ENCODE measurements around the gene FBXW8.

The FBXW8 gene

GRCh38 chr12:117037289-117038022, 126.7 kb downstream of the FBXW8 start:
- DNase-seq (ENCODE audit: low read depth), result no peak

DNA sequence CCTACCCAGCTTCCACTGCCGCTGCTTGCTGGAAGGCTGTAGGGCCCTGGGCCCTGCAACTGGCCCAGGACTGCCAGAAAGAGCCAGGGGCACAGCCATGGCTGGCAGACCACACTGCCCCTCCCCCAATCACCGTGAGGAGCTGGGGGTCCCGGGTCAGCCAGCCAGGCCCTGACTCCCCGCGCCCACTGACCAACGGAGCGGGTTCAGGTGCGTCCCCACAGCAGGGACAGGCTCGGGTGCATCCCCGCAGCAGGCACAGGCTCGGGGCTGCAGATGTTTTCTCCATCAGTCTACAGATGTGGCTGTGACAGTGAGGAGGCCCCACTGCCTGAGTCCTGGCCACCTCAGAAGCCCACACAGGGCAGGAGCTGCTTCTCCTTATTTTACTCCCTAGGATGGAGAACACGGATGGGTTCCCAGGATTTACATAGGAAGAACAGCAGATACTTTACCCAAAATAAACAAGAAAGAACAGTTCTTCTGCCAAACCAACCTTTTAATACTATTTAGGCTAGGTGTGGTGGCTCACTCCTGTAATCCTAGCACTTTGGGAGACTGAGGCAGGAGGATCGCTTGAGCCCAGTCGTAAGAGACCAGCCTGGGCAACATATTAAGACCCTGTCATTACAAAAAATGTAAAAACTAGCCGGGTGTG, 127.4 kb downstream of the FBXW8 start:
- DNase-seq (ENCODE audit: low read depth), result no peak

DNA sequence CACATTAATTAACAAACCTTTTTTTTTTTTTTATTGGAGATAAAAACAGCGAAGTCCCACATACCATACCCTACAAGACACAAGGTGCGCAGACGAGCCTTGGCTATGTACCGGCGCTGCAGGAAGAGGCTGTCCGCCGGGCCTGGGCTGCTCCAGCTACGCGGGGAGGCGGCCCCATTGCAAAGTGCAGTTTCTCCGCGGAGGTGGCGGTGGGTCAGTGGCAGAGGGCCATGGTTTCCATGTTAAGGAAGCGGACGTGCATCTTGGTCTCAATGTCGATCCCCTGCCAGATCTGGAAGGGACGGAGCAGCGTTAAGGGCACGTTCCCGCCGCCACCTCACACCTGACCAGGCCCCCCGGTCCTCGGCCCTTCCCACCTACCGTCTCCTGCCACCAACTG, 128.2 kb downstream of the FBXW8 start:
- DNase-seq (ENCODE audit: low read depth), result no peak

DNA sequence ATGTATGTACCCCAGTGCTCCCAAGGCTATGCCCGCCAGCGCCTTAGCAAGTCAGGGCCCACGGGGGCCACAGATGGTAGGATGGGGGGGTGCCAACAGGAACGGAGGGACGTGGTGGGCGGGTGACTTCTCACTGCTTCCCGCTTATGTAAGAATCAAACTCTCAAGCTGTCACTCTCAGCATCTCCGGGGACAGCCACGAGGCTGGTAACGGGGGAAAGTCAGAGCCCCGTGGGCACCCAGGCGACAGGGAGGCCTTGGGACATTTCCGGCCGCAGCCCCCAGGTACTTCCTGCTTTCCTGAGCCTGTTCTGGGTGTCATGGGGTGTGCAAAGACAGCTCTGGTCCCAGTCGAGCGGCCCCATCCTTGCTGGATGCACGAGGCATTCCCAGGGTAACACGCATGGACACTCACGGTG, 129.2 kb downstream of the FBXW8 start:
- DNase-seq (ENCODE audit: low read depth), result no peak

GRCh38 chr12:117040496-117040895, 129.7 kb downstream of the FBXW8 start:
- DNase-seq (ENCODE audit: low read depth), result no peak

- DNase-seq (ENCODE audit: low read depth), result no peak
Measured at GRCh38 chr12:117041798-117042170, 131.0 kb downstream of the FBXW8 start.

DNA sequence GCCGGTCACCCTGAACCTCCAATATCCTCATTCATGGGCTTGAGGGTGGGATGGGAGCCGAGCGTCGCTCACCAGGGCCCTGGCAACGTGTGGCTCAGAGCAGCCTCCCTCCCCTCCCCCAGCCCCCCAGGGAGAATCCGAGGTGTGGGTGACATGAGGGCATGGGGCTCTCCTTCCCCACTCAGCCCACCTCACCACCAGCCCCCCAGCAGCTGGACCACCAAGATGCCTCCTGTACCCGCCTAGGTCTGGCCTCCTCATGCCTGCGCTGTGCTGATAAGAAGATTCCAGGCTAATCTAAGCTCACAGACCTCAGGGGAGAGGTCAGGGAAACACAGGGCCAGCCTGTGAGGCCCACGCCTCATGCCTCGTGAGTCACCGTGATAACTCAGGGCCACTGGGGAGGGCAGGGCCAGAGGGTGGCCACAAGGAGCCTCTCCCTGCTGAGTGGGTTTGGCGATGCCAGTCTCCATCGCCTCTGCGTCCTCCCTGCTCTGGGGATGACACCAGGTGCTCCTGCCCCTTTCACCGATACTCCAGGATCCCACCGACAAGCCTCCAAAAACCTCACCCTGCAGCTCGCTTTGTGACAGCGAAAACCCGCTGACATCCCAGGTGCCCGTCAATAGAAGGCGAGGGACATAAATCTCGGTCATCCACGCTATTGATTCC, 131.6 kb downstream of the FBXW8 start:
- DNase-seq (ENCODE audit: low read depth), result peak; percentile 23

GRCh38 chr12:117042862-117043261, 132.1 kb downstream of the FBXW8 start:
- no peak for DNase-seq (ENCODE audit: low read depth)

DNA sequence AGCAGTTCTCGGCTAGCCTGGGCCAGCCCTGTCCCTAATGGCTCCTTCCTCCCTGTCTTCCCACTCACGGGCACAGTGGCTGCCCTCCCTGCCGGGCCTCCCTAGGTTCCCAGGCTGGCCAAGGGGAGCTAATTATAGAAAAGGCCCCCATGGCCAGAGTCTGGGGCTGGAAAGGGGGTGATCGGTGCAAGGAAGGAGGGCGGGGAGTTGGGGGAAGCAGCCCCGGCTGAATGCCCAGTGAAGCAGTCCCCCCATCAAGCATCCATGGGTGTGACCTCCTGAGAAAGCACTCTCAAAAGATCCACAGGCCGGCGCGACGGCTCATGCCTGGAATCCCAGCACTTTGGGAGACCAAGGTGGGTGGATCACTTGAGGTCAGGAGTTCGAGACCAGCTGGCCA, 133.6 kb downstream of the FBXW8 start:
- DNase-seq (ENCODE audit: low read depth), result no peak

- DNase-seq (ENCODE audit: low read depth), result no peak
Measured at GRCh38 chr12:117044790-117045159, 134.0 kb downstream of the FBXW8 start.

DNA sequence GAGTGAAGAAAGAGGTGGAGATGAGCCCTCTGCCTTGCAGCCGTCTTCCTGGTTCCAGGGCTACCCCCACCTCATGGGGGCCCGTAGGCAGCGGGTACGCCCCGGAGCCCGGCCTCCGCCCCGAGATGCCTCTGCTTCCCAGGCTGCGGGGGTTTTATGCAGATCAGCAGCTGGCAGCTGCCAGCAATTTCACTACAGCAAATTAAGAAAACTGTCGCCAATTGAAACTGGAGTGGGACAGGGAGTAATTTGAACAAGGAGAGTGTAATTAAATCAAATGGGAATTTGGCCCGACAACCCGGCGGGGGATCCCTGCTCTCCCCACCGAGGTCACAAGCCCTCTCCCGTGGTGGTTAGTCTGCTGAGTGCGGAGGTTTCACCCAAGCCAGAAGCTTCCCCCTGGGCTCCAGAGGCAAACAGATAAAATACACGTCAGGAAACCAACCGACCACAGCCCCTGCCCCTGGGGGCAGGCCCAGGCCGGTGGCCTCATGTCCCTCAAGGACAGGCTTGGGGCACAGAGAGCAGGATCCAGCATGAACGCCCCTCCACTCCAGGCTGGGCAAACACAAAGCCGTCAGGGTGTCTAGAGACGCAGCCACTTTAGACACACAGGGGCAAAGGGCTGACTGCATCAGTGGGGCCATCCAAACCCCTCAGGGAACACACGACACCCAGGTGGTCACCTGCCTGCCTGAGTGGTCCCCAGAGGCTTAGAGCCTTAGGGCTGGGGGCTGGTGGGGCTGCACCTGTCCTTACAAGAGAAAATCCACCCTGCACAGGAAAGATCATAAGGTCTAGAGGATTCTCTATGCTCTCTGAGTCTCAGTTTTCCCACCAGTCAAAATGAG, 134.6 kb downstream of the FBXW8 start:
- no peak for DNase-seq (ENCODE audit: low read depth)

DNA sequence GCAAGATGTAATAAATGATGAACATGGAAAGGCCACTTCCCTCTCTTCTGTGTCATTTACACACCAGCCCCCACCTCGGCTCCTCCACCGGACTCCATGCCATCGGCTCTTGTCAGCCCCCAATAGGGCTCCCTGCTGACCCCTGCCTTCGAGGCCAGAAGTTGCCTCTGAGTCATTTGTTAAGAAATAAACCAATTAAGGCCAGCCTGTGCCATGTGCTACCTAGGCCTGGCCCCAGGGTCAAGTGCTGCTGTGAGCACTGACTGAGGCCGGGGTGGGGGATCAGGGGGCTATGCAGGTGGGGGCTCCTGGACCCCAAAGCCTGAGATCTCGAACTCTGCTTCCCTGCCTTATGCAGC, 135.2 kb downstream of the FBXW8 start:
- no peak for DNase-seq (ENCODE audit: low read depth)

- no peak for DNase-seq (ENCODE audit: low read depth)
Measured at GRCh38 chr12:117046425-117046824, 135.7 kb downstream of the FBXW8 start.

DNA sequence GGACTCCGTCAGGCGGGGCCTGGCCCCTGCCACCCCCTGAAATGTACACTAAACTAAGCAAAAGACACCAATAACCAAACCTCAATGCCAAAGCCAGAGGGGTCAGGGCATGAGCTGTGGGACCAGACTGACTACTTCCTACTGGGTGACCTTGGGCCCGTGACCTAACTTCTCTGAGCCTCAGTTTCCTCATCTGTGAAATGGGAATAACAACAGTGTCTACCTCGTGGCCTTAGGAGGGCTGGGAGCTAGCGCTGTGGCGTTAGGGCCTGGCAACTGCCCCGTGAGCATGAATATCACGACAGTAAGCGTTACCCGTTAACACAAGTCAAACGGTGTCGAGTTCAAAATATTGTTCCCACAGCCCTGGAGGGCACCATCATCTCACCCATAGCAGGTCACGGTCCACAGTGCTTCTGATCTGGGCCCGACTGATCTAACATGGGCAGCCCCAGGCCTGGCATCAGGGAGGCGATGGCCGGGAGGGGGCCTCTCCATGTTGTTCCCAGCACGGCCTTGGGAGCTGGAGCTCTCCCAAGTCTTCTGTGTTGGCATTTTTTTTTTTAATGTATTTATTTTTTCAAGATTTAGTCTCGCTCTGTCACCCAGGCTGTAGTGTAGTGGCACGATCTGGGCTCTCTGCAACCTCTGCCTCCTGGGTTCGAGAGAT, 136.2 kb downstream of the FBXW8 start:
- DNase-seq (ENCODE audit: low read depth), result no peak

GRCh38 chr12:117047810-117048584, 137.2 kb downstream of the FBXW8 start:
- DNase-seq (ENCODE audit: low read depth), result peak; percentile 60

DNA sequence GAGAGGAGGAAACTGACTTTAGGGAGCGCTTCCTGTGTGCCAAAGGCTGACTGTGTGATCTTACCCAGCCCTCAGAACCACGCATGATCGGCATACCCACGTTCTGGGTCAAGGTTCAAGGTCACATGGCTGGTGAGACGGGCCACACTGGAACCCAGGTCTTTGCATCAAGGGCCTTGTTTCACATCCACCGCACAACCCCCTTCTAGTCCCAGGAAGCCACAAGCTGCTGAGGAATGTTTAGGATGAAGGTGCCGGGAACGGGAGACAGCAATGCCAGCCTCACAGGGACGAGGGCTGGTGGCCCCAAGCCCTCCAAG, 137.8 kb downstream of the FBXW8 start:
- no peak for DNase-seq (ENCODE audit: low read depth)

DNA sequence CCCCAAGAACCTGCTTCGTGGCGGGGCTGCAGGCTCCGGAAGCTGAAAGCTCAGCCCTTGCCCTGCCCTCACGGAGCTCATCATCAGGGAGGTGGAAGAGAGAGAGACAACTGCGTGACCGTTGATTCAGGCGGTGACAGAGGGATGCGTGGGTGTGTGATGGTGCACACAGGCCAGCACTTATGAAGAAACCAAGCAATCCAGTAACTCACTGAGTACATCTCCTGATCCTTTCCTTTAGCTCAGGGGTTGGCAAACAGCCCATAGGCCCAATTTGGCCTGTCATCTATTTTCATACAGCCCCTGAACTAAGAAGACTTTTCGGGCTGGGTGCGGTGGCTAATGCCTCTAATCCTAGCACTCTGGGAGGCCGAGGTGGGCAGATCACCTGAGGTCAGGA, 138.5 kb downstream of the FBXW8 start:
- no peak for DNase-seq (ENCODE audit: low read depth)

DNA sequence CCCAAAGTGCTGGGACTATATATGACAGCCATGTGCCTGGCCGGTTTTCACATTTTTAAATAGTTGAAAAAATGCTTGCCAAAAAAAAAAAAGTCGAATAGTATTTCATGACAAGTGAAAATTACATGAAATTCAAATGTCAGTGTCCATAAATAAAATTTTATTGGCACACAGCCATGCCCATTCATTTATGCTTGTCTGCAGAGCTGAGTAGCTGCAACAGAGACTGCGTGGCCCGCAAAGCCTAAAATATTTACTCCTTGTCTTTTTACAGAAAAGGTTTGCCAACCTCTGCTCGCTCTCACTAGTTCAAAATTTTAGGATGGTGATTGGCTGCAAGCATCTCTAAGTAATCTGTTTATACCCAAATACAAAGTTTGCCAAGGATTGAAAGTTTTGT, 139.3 kb downstream of the FBXW8 start:
- no peak for DNase-seq (ENCODE audit: low read depth)

DNA sequence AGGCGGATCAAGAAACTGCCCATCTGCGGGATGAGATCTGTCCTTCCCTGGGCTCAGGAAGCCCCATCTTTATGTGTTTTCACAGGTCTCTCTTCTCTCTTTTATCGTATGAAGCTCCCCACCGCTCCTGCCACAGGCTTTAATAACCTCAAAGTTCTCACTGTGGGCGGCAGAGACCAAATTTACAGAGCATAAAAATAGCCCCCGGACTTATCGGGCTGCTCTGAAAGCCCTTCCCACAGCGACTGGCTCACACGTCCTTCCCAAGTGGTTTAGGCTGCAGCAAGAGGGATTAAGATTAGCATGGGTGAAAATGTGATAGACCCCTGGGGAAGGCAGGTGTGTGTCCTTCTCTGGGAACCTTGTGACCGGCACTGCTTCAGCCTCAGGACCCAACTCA, 140.6 kb downstream of the FBXW8 start:
- no peak for DNase-seq (ENCODE audit: low read depth)

DNA sequence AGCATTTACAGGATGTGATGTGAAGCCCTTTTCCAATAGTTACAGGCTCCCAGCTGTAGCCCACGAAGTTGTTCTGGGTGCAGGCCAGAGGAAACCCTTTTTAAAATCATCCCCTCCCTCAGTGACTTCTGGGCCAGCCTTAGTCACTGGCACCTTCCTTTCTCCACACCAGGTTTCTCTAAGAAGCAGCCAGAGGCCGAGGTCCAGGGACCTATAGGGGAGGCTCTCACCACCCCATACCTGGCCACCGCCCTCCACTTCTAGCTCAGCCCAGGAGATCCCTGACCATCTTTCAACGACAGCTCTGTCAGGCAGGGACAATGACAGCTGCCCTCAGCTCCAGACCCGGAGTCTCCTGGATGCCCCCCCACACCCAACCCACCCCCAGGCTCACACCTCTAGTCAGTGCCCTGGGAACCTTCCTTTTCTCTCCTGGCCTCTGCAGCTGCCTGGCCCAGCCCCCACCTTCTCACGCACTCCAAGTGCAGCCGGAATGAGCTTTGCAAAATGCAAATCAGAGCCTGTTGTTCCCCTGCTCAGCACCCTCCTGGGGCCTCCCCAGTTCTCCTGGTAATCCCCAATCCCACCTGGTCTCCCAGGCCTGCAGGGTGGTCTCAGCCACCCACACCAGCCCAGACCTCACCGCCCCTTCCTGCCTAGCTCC, 141.8 kb downstream of the FBXW8 start:
- no peak for DNase-seq (ENCODE audit: low read depth)

GRCh38 chr12:117053050-117053400, 142.3 kb downstream of the FBXW8 start:
- no peak for DNase-seq (ENCODE audit: low read depth)

All from iris pigment epithelial cell (primary cell).